SK-N-SH (cell line): ENCODE data around the gene DBP. TPM values are rescaled to one million over a fixed set of nuclear protein-coding genes. Genes with fewer than 3 reads are reported as not detected.

Experiments
- CTCF ChIA-PET: fragments of 300-600, 350-600 bp; formaldehyde crosslinking; extraction: SDS; loops from one replicate; lab custom pipeline; 2021; lab: Yijun Ruan, JAX
- POLR2A ChIA-PET: fragments of 350-600 bp; sonication (Branson Sonifier 250); formaldehyde crosslinking; extraction: SDS; loops from one replicate; lab custom pipeline; 2020; ENCODE audit warnings: antibody characterized with exemption, inconsistent platforms; lab: Yijun Ruan, JAX
- DNase-seq: peaks from one replicate; pipeline ENCODE4 v3.0.0; 2012
- H2AFZ ChIP-seq: fragments of 200-600 bp; sonication (generic); 2 replicates; pipeline ENCODE4 v1.8.1; 2016; ENCODE audit warnings: antibody characterized with exemption, mild to moderate bottlenecking, low read depth
- H3F3A ChIP-seq: fragments of 200-600 bp; sonication (generic); replicated peaks from 2 replicates; pipeline ENCODE3; 2016; ENCODE audit warnings: antibody characterized with exemption, mild to moderate bottlenecking; ENCODE audit not compliant: insufficient read depth
- H3K27ac ChIP-seq, 2 experiments: fragments of 200-500 bp in 1 of 2; fragments of 200-600 bp in 1 of 2; sonication (Bioruptor generic) in 1 of 2; sonication (generic), shearing (Covaris generic) in 1 of 2; 2 replicates each; pipeline versions ENCODE4 v1.5.1 to v1.6.1; 2014 to 2016; ENCODE audit warnings: low read depth in 2 of 2, inconsistent platforms in 1 of 2, low read length in 1 of 2, mild to moderate bottlenecking in 1 of 2, mixed read lengths in 1 of 2
- H3K27me3 ChIP-seq: fragments of 200-600 bp; sonication (generic), shearing (Covaris generic); 2 replicates; pipeline ENCODE4 v1.6.1; 2016; ENCODE audit warnings: mixed run types; ENCODE audit not compliant: insufficient read depth
- H3K36me3 ChIP-seq, 2 experiments: fragments of 200-500 bp in 1 of 2; fragments of 200-600 bp in 1 of 2; sonication (Bioruptor generic) in 1 of 2; sonication (generic) in 1 of 2; replicated peaks in 1 of 2; 2 replicates each; pipeline versions ENCODE3 to v1.5.1; 2014 to 2016; ENCODE audit warnings: low read length in 1 of 2, mild to moderate bottlenecking in 1 of 2; ENCODE audit not compliant: insufficient read depth in 2 of 2, control insufficient read depth in 1 of 2
- H3K4me1 ChIP-seq, 2 experiments: fragments of 200-500 bp in 1 of 2; fragments of 200-600 bp in 1 of 2; sonication (Bioruptor generic) in 1 of 2; sonication (generic), shearing (Covaris generic) in 1 of 2; 2 replicates each; pipeline versions ENCODE4 v1.5.1 to v1.6.1; 2014 to 2016; ENCODE audit warnings: low read depth in 1 of 2, low read length in 1 of 2, mixed run types in 1 of 2; ENCODE audit not compliant: insufficient read depth in 2 of 2, control insufficient read depth in 1 of 2
- H3K4me2 ChIP-seq: fragments of 200-600 bp; sonication (generic), shearing (Covaris generic); 2 replicates; pipeline ENCODE4 v1.6.1; 2017; ENCODE audit warnings: mixed run types
- H3K4me3 ChIP-seq, 2 experiments: fragments of 200-500 bp in 1 of 2; fragments of 200-600 bp in 1 of 2; sonication (Bioruptor generic) in 1 of 2; sonication (generic), shearing (Covaris generic) in 1 of 2; 2 replicates each; pipeline versions ENCODE4 v1.5.1 to v1.8.1; 2014 to 2016; ENCODE audit warnings: low read depth in 2 of 2, inconsistent platforms in 1 of 2, low read length in 1 of 2, mild to moderate bottlenecking in 1 of 2, mixed read lengths in 1 of 2, moderate library complexity in 1 of 2
- H3K79me2 ChIP-seq: fragments of 200-600 bp; sonication (generic); 2 replicates; pipeline ENCODE4 v1.8.1; 2017; ENCODE audit warnings: mild to moderate bottlenecking; ENCODE audit not compliant: insufficient read depth
- H3K9ac ChIP-seq: fragments of 200-600 bp; sonication (generic); 2 replicates; pipeline ENCODE4 v1.6.1; 2017; ENCODE audit warnings: mixed run types
- H3K9me2 ChIP-seq: fragments of 200-600 bp; sonication (generic); 2 replicates; pipeline ENCODE4 v1.6.1; 2017; ENCODE audit warnings: mixed run types
- H3K9me3 ChIP-seq: fragments of 200-600 bp; sonication (generic); 2 replicates; pipeline ENCODE4 v1.6.1; 2017; ENCODE audit warnings: mixed run types, mild to moderate bottlenecking, moderate library complexity
- H4K20me1 ChIP-seq: fragments of 200-600 bp; sonication (generic); 2 replicates; pipeline ENCODE4 v1.6.1; 2017; ENCODE audit warnings: mild to moderate bottlenecking, mixed run types; ENCODE audit not compliant: insufficient read depth
- EZH2phosphoT487 ChIP-seq: fragments of 200-600 bp; sonication (generic); IDR thresholded peaks from 2 replicates; pipeline ENCODE4 v1.6.1; 2017; ENCODE audit warnings: low read depth, mixed run types, mild to moderate bottlenecking, antibody characterized with exemption, moderate library complexity, borderline replicate concordance
- JUND ChIP-seq: IDR thresholded peaks from 2 replicates; pipeline ENCODE4 v1.4.0; 2012
- MEF2A ChIP-seq: IDR thresholded peaks from 2 replicates; pipeline ENCODE4 v1.4.0; 2012; ENCODE audit warnings: low read depth, borderline replicate concordance
- RCOR1 ChIP-seq: fragments of 150-350 bp; IDR thresholded peaks from 2 replicates; pipeline ENCODE4 v1.6.1; 2017; ENCODE audit warnings: antibody characterized with exemption, low read length
- RXRA ChIP-seq: IDR thresholded peaks from 2 replicates; pipeline ENCODE4 v1.4.0; 2012; ENCODE audit warnings: low read depth, mild to moderate bottlenecking, borderline replicate concordance
- TCF12 ChIP-seq: IDR thresholded peaks from 2 replicates; pipeline ENCODE4 v1.4.0; 2012
- WGBS: methylation state at CpG from one replicate; pipeline ENCODE4 v1.1.6; 2017; ENCODE audit warnings: low lambda C conversion rate; 5-methylcytosine and 5-hydroxymethylcytosine counted together
- polyA plus RNA-seq, 3 experiments: library from polyadenylated mRNA; depleted of rRNA; stranded (reverse); fragments of >200 nt; gene quantifications; 2 replicates each; pipeline ENCODE4 v1.2.3, GENCODE V29; 2012
- TF ChIP-seq, protein P1 (sequence below): IDR thresholded peaks from 2 replicates; pipeline ENCODE4; 2012
- TF ChIP-seq, protein P2 (sequence below): IDR thresholded peaks from 2 replicates; pipeline ENCODE4 v1.4.0; 2012; ENCODE audit warnings: low read depth, borderline replicate concordance
- TF ChIP-seq, protein P3 (sequence below): fragments of 150-350 bp; IDR thresholded peaks from 2 replicates; pipeline ENCODE4 v1.6.1; 2017; ENCODE audit warnings: antibody characterized with exemption, low read length, low read depth, borderline replicate concordance
- TF ChIP-seq, protein P4 (sequence below): fragments of 200-600 bp; sonication (generic); IDR thresholded peaks from 2 replicates; pipeline ENCODE4 v1.6.1; 2017; ENCODE audit warnings: antibody characterized with exemption, mild to moderate bottlenecking, moderate library complexity

Gene DBP
- polyA plus RNA-seq, 1 of the 3 experiments (the other 2 are of a cell fraction): 12.6 TPM

DNA sequence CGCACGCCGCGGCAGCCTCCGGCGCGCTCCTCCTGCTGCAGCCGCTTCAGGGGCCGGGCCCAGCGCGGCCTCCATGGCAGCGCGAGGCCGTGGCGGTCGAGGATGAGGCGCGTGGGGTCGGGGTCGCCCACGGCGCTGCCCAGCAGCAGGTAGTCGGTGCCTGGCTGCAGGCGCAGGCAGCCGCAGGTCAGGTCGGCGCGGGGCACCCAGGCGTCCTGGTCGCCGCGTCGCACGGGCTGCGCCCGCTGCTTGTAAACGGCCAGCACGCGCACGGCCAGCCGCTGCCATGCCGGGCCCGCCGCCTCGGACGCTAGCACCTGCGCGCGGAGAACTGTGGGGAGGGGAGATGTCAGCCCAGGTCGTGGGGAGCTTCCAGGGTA lies 24.5 kb upstream of the DBP start:
- H3K9ac ChIP-seq: no peak overlapping the region

More for the DNA sequence above, 24.5 kb upstream of the DBP start:
- H4K20me1 ChIP-seq: no peaks in the 10 kb centered on the region
- 96% methylated on average over 31 of the region's 50 CpGs for WGBS
- H3K36me3 ChIP-seq: no peaks in the 10 kb centered on the region
- H3K79me2 ChIP-seq: no peaks in the 10 kb centered on the region
- ChIA-PET POLR2A (interaction anchor here (0.7 kb wide), 1 partner anchor 41 kb away, joined by 3 read pairs; no protein-coding TSS in a partner anchor), CTCF (no interaction called here)
- H3K9me3 ChIP-seq: no peaks in the 10 kb centered on the region
- peaks cover 4% of the 10 kb centered on the region for H3F3A ChIP-seq
- no peak overlapping the region for H3K27ac ChIP-seq
- no peak overlapping the region for H2AFZ ChIP-seq
- H3K4me2 ChIP-seq: no peak overlapping the region
- TF ChIP-seq, protein P1, sequence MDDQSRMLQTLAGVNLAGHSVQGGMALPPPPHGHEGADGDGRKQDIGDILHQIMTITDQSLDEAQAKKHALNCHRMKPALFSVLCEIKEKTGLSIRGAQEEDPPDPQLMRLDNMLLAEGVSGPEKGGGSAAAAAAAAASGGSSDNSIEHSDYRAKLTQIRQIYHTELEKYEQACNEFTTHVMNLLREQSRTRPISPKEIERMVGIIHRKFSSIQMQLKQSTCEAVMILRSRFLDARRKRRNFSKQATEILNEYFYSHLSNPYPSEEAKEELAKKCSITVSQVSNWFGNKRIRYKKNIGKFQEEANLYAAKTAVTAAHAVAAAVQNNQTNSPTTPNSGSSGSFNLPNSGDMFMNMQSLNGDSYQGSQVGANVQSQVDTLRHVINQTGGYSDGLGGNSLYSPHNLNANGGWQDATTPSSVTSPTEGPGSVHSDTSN: no peak
- TF ChIP-seq RCOR1 (no peak), MEF2A (no peak), RXRA (no peak), JUND (no peak), TCF12 (no peak), EZH2phosphoT487 (no peak)
- TF ChIP-seq, protein P2, sequence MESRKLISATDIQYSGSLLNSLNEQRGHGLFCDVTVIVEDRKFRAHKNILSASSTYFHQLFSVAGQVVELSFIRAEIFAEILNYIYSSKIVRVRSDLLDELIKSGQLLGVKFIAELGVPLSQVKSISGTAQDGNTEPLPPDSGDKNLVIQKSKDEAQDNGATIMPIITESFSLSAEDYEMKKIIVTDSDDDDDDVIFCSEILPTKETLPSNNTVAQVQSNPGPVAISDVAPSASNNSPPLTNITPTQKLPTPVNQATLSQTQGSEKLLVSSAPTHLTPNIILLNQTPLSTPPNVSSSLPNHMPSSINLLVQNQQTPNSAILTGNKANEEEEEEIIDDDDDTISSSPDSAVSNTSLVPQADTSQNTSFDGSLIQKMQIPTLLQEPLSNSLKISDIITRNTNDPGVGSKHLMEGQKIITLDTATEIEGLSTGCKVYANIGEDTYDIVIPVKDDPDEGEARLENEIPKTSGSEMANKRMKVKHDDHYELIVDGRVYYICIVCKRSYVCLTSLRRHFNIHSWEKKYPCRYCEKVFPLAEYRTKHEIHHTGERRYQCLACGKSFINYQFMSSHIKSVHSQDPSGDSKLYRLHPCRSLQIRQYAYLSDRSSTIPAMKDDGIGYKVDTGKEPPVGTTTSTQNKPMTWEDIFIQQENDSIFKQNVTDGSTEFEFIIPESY: no peak
- TF ChIP-seq, protein P3, sequence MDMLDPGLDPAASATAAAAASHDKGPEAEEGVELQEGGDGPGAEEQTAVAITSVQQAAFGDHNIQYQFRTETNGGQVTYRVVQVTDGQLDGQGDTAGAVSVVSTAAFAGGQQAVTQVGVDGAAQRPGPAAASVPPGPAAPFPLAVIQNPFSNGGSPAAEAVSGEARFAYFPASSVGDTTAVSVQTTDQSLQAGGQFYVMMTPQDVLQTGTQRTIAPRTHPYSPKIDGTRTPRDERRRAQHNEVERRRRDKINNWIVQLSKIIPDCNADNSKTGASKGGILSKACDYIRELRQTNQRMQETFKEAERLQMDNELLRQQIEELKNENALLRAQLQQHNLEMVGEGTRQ: no peak
- TF ChIP-seq, protein P4, sequence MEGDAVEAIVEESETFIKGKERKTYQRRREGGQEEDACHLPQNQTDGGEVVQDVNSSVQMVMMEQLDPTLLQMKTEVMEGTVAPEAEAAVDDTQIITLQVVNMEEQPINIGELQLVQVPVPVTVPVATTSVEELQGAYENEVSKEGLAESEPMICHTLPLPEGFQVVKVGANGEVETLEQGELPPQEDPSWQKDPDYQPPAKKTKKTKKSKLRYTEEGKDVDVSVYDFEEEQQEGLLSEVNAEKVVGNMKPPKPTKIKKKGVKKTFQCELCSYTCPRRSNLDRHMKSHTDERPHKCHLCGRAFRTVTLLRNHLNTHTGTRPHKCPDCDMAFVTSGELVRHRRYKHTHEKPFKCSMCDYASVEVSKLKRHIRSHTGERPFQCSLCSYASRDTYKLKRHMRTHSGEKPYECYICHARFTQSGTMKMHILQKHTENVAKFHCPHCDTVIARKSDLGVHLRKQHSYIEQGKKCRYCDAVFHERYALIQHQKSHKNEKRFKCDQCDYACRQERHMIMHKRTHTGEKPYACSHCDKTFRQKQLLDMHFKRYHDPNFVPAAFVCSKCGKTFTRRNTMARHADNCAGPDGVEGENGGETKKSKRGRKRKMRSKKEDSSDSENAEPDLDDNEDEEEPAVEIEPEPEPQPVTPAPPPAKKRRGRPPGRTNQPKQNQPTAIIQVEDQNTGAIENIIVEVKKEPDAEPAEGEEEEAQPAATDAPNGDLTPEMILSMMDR: no peak
- TF ChIP-seq, all 33 proteins: peak for 0
- Histone ChIP-seq H3K4me3 (no peak overlapping the region), H3K9me2 (no peaks in the 10 kb centered on the region), H3K27me3 (no peaks in the 10 kb centered on the region), H3K4me1 (peaks cover 0 to 2% of the 10 kb centered on the region in 2 experiments; a peak in 1 of 4 replicates)
- no peak for DNase-seq
